Mammary epithelial cell (primary cell): ENCODE measurements around the gene RPTOR.

ENCODE experiments used
- EZH2 ChIP-seq: IDR thresholded peaks from 2 replicates; pipeline ENCODE4 v1.6.1; 2012; ENCODE audit warnings: low read length, inconsistent platforms, borderline replicate concordance
- TF ChIP-seq, protein P1 (sequence below), 2 donors: IDR thresholded peaks in 1 of 2; conservative IDR thresholded peaks in 1 of 2; 2 replicates each; pipeline ENCODE4 v1.5.1; 2011 to 2012; ENCODE audit warnings: inconsistent platforms in 2 of 2, low read length in 2 of 2, mild to moderate bottlenecking in 2 of 2, control low read depth in 1 of 2, low read depth in 1 of 2; ENCODE audit not compliant: insufficient read depth in 1 of 2; ENCODE audit errors: extremely low read depth in 1 of 2

DNA sequence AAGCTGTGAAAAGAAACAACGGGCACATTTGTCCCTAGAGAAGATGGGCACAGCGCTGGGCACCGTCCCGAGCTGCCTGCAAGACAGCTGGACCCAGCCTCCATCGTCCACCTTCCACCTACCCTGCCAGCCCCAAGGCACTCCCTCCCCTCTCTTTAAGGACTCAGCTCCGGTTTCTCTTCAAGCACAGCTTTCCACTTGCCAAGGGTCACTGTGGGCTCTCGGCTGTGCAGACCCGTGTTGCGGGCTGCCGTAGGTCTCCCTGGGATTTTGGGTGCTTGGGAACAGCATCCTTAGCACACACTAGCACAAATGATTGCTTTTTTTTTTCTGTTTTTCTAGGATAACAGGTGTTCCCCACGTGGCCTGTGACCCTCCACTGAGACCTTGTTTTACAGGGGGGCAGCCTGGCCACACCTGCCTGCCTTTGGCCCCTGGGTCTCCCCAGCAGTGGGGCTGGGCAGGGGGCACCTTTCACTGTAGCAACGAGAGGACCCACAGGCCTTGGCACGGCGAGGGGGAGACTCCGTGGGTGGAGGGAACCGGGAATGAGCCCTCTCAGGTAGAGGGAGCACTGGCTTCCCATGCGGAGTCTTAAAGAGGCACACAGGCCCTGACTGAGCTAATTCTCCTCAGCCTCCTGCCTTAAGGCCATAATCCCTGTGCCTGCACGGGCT, 448.4 kb downstream of the RPTOR start:
- TF ChIP-seq, protein P1, sequence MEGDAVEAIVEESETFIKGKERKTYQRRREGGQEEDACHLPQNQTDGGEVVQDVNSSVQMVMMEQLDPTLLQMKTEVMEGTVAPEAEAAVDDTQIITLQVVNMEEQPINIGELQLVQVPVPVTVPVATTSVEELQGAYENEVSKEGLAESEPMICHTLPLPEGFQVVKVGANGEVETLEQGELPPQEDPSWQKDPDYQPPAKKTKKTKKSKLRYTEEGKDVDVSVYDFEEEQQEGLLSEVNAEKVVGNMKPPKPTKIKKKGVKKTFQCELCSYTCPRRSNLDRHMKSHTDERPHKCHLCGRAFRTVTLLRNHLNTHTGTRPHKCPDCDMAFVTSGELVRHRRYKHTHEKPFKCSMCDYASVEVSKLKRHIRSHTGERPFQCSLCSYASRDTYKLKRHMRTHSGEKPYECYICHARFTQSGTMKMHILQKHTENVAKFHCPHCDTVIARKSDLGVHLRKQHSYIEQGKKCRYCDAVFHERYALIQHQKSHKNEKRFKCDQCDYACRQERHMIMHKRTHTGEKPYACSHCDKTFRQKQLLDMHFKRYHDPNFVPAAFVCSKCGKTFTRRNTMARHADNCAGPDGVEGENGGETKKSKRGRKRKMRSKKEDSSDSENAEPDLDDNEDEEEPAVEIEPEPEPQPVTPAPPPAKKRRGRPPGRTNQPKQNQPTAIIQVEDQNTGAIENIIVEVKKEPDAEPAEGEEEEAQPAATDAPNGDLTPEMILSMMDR (conservative IDR thresholded peaks at IDR 0.05 in 1 of 2, IDR thresholded peaks at IDR 0.05 in 1 of 2; ENCODE audit: extremely low read depth in 1 of 2, insufficient read depth in 1 of 2, low read depth in 1 of 2, low read length in 2 of 2): no peak
- TF ChIP-seq EZH2: no peak
